OCI-M2 (cell line): ENCODE data around the gene SNORC.

Experiments used
- DNase-seq: peaks from one replicate; lab custom pipeline; 2025; ENCODE audit not compliant: unreplicated experiment; lab: John Stamatoyannopoulos, UW

The SNORC gene

GRCh38 chr2:232925153-232925820 lies 55.2 kb downstream of the SNORC start:
- no peak for DNase-seq

DNA sequence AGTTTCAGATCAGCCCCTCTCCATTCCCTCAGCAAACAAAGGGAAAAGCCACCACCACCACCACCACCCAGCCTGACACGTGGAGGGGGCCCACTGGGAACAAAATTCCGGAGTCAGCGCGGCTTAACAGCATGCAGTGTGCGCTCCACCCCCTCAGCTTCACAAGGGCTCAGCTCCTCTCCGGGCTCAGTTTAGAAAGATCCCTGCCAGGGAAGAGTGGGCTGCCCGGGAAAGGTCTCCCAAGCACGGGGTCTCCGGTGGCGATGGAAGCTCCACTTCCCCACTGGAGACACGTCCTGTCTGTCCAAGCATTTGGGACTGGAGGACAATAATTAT lies 55.7 kb downstream of the SNORC start:
- no peak for DNase-seq

- DNase-seq: no peak
Observed at GRCh38 chr2:232926431-232926939, 56.4 kb downstream of the SNORC start.

GRCh38 chr2:232927032-232927792 lies 57.1 kb downstream of the SNORC start:
- DNase-seq: no peak

DNA sequence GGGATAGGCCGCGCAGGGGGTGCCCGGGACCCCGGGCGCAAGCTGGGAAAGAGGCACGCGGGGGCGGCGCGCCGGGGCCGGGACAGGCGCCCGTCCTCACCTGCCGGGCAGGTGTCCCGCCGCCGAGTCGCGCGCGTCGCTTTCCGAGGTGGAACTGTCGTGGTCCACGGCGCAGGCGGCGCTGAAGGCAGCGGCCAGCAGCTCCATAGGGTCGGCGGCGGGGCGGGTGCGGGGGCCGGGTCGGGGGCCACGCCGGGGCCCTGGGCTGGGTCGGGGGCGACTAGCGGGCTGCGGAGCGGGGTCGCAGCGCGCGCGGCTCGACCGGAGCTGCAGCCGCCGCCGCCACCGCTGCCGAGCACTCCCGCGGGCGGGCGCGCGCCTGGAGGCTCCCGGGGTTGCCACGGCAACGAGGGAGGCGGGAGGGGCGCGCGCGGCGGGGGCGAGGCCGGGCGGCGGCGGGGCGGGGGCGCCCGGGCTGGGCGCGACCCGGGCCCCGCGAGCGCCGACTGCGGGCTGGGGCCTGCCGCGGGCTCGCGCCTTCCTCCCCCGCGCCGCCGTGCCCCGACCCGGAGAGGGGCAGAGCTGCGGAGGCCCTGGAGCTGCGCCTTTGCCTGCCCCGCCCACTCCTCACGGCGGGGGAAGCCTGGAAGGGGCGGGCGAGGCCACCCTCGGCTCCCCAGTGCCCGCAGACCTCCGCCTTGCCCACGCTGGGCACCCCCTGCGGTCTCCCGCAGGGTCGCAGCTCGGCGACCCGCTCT lies 57.9 kb downstream of the SNORC start:
- DNase-seq: no peak
